IMR-90 (cell line): ENCODE data around the gene WDTC1.

Experiments used
- CTCF ChIP-seq: conservative IDR thresholded peaks from 2 replicates; pipeline ENCODE4 v1.5.1; 2012; ENCODE audit warnings: mild to moderate bottlenecking, low read depth, low read length, improper control_type of control experiment
- RAD21 ChIP-seq: IDR thresholded peaks from 2 replicates; pipeline ENCODE4 v1.6.1; 2012; ENCODE audit warnings: low read length, improper control_type of control experiment
- RFX5 ChIP-seq: IDR thresholded peaks from 2 replicates; pipeline ENCODE4 v1.8.0; 2012; ENCODE audit warnings: low read depth, mild to moderate bottlenecking, low read length, moderate library complexity
- SMC3 ChIP-seq: fragments of 150-350 bp; IDR thresholded peaks from 2 replicates; pipeline ENCODE4 v1.6.1; 2016; ENCODE audit warnings: low read depth, mild to moderate bottlenecking, antibody characterized with exemption, low read length, moderate library complexity

GRCh38 chr1:27234049-27234882, at the start of gene WDTC1:
- TF ChIP-seq CTCF: no peak
- TF ChIP-seq SMC3: no peak
- no peak for TF ChIP-seq RAD21
- no peak for TF ChIP-seq RFX5
